Transverse colon (tissue), 4 donors: ENCODE results near the gene MYH7B. TPM values are rescaled to one million over a fixed set of nuclear protein-coding genes. Genes with fewer than 3 reads are reported as not detected.

Experiments used
- DNase-seq: peaks from one replicate; pipeline ENCODE4 v3.0.0-alpha.2; 2019
- H3K27ac ChIP-seq, 4 donors: fragments of 200-600 bp; sonication (generic); 2 replicates each; pipeline ENCODE4 v1.5.1; 2016 to 2018; ENCODE audit warnings: inconsistent platforms in 4 of 4
- H3K27me3 ChIP-seq: fragments of 200-600 bp; sonication (generic); 2 replicates; pipeline ENCODE4 v1.5.1; 2017; ENCODE audit warnings: inconsistent platforms
- H3K36me3 ChIP-seq, 4 donors: fragments of 200-600 bp; sonication (generic); 2 replicates each; pipeline ENCODE4 v1.5.1; 2017 to 2019; ENCODE audit warnings: inconsistent platforms in 4 of 4
- H3K4me1 ChIP-seq, 4 donors: fragments of 200-600 bp; sonication (generic); 2 replicates each; pipeline ENCODE4 v1.5.1; 2017 to 2020; ENCODE audit warnings: inconsistent platforms in 4 of 4
- H3K4me3 ChIP-seq, 4 donors: fragments of 200-600 bp; sonication (generic); 1 replicate in 1 of 4; 2 replicates in 3 of 4; pipeline versions ENCODE4 v1.5.1 to v1.6.1; 2017 to 2019; ENCODE audit warnings: inconsistent platforms in 4 of 4
- H3K9me3 ChIP-seq, 2 donors: fragments of 200-600 bp; sonication (generic); 2 replicates each; pipeline ENCODE4 v1.5.1; 2017 to 2019; ENCODE audit warnings: inconsistent platforms in 2 of 2
- EP300 ChIP-seq: sonication (generic); formaldehyde crosslinking; IDR thresholded peaks from one replicate; pipeline ENCODE4 v1.6.1; 2017; ENCODE audit warnings: antibody characterized with exemption, low read depth
- POLR2A ChIP-seq: fragments of 450-650 bp; IDR thresholded peaks from one replicate; pipeline ENCODE4 v1.6.1; 2016; ENCODE audit warnings: antibody characterized with exemption, mild to moderate bottlenecking, moderate library complexity
- POLR2AphosphoS5 ChIP-seq, 3 donors: sonication (generic); formaldehyde crosslinking; IDR thresholded peaks; one replicate each; pipeline ENCODE4 v1.6.1; 2016; ENCODE audit warnings: antibody characterized with exemption in 3 of 3
- WGBS, 2 donors: methylation state at CpG; one replicate each; pipeline ENCODE4 v1.1.5; 2018; ENCODE audit warnings: low coverage in 1 of 2; 5-methylcytosine and 5-hydroxymethylcytosine counted together
- in situ Hi-C, 4 donors: fragments of 200-750 bp; cut with MboI; loops; one replicate each; pipeline versions ENCODE4 v1.15.0 to v1.15.1; 2017; ENCODE audit warnings: low sequenced_read_pairs in 3 of 4, low pct_ligation_motif_present in 1 of 4, low pct_unique_long_range_greater_than_20kb in 1 of 4
- intact Hi-C: fragments of 100-400 bp; cut with DNase I; formaldehyde crosslinking; loops from one replicate; pipeline ENCODE4 v1.15.1; 2023; ENCODE audit warnings: low total_unique reads
- total RNA-seq, 4 donors: library from RNA; depleted of rRNA; stranded (reverse); fragments of >200 nt; gene quantifications; one replicate each; pipeline ENCODE4 v1.1.0, GENCODE V29; 2016
- TF ChIP-seq, protein P1 (sequence below), 5 experiments: fragments of 200-600 bp in 3 of 5; fragments of 450-650 bp in 2 of 5; sonication (generic) in 3 of 5; IDR thresholded peaks; 1 replicate in 2 of 5; 2 replicates in 3 of 5; pipeline ENCODE4 v1.5.1; 2016 to 2017; ENCODE audit warnings: antibody characterized with exemption in 5 of 5, inconsistent platforms in 3 of 5, mild to moderate bottlenecking in 2 of 5, moderate library complexity in 1 of 5

Gene MYH7B
- total RNA-seq, 4 donors from 2014 or later, result 0.20 to 0.75 (median 0.52) TPM

DNA sequence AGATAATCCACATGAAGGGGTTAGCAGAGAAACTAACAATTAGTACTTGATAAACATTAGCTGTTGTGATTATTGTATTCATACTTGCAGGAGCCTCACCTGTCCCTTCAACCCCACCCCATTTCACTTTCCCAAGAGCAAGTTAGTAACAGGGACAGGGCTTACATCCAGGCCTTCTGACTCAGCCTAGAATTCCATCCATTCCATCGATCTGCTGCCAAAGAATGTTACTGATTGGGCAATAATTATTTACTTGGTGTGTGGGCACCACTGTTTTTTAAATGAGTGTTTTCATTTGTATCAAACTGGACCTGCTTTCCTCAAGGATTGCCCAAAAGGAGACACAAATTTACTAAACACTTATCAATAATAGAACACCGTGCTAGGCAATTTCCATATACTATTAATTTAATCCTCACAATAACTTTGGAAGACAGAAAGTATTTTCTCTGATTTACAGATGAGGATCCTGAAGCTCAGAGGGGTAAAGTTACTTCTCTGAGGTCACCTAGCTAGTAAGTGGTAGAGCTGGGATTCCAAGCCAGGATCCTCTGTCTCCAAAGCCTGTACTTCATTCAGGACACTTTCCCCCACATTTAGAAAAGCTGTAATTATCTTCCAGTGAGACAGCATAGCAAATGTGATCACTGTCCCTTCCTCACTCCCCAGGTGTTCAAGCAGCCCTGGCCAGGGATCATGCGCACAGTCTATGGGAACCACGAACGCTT is 32.9 kb upstream of the MYH7B start:
- peaks cover 0 to 43% (median 18%) of the 10 kb centered on the region in 4 donors for H3K36me3 ChIP-seq
- H3K27me3 ChIP-seq, result no peaks in the 10 kb centered on the region
- intact Hi-C loops, result no loop called here
- 83 to 87% methylated on average over 1 to 5 of the region's 5 CpGs for WGBS, 2 donors
- in situ Hi-C loops, result no loop called here
- no peak for DNase-seq
- peaks cover 0 to 6% (median 2%) of the 10 kb centered on the region in 4 donors for H3K4me1 ChIP-seq
- H3K27ac ChIP-seq, result no peak overlapping the region
- no peaks in the 10 kb centered on the region for H3K9me3 ChIP-seq
- no peak overlapping the region for H3K4me3 ChIP-seq
- no peak for TF ChIP-seq EP300
- no peak for TF ChIP-seq POLR2A
- TF ChIP-seq POLR2AphosphoS5 (IDR thresholded peaks at IDR 0.05), result peak in 1 of 3 donors; percentile 16

DNA sequence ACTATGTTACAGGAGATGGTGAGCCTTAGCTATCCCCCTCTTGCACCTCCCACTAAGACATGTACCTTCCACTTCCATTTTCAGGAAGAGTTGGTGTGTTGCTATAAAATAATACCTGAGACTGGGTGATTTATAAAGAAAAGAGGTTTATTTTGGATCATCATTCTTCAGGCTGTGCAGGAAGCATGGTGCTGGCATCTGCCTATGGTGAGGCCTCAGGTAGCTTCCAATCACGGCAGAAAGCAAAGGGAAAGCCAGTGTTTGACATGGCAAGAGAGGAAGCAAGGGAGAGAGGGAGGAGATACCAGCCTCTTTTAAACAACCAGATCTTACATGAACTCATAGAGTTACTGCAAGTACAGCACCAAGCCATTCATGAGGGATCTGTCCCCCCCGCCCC is 32.3 kb upstream of the MYH7B start:
- no peak for DNase-seq
- Histone ChIP-seq H3K27ac (no peak overlapping the region), H3K36me3 (peaks cover 0 to 47% (median 18%) of the 10 kb centered on the region in 4 donors), H3K4me1 (no peaks in the 10 kb centered on the region), H3K9me3 (no peaks in the 10 kb centered on the region), H3K27me3 (no peaks in the 10 kb centered on the region), H3K4me3 (no peak overlapping the region)
- intact Hi-C loops, result no loop called here
- in situ Hi-C loops, result no loop called here
- TF ChIP-seq, protein P1, sequence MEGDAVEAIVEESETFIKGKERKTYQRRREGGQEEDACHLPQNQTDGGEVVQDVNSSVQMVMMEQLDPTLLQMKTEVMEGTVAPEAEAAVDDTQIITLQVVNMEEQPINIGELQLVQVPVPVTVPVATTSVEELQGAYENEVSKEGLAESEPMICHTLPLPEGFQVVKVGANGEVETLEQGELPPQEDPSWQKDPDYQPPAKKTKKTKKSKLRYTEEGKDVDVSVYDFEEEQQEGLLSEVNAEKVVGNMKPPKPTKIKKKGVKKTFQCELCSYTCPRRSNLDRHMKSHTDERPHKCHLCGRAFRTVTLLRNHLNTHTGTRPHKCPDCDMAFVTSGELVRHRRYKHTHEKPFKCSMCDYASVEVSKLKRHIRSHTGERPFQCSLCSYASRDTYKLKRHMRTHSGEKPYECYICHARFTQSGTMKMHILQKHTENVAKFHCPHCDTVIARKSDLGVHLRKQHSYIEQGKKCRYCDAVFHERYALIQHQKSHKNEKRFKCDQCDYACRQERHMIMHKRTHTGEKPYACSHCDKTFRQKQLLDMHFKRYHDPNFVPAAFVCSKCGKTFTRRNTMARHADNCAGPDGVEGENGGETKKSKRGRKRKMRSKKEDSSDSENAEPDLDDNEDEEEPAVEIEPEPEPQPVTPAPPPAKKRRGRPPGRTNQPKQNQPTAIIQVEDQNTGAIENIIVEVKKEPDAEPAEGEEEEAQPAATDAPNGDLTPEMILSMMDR (IDR thresholded peaks at IDR 0.05), result no peak
- no peak for TF ChIP-seq POLR2AphosphoS5 (IDR thresholded peaks at IDR 0.05)
- TF ChIP-seq EP300, result no peak
- TF ChIP-seq POLR2A, result no peak
- WGBS, 2 donors, result 86% methylated on average over 2 of the region's 2 CpGs; no CpG with 5 or more reads in 1 of the 2 donors

DNA sequence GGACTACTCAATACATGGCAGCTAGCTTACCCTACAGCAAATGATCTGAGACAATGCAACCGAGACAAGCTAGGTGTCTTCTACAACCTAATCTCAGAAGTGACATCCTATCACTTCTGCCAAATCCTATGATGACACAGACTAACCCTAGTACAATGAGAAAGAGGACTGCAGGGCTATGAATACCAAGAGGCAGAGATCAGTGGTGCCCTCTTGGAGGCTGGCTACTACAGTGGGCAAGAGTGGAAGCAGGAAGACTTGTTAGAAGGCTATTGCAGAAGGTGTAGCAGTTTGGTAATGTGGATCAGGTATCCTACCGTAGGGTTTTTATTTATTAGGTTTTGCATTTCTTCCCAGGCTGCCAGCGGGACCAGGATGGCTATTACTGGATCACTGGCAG is 30.3 kb upstream of the MYH7B start:
- no peaks in the 10 kb centered on the region for H3K4me1 ChIP-seq
- no peak for DNase-seq
- no peaks in the 10 kb centered on the region for H3K27me3 ChIP-seq
- H3K36me3 ChIP-seq, result peaks cover 0 to 47% (median 21%) of the 10 kb centered on the region in 4 donors
- in situ Hi-C loops, result no loop called here
- H3K27ac ChIP-seq, result no peak overlapping the region
- 90 to 94% methylated on average over 2 to 3 of the region's 3 CpGs for WGBS, 2 donors
- H3K4me3 ChIP-seq, result no peak overlapping the region
- TF ChIP-seq, protein P1 (IDR thresholded peaks at IDR 0.05), result no peak
- TF ChIP-seq POLR2A (no peak), POLR2AphosphoS5 (IDR thresholded peaks at IDR 0.05) (no peak), EP300 (no peak)
- intact Hi-C loops, result no loop called here
- no peaks in the 10 kb centered on the region for H3K9me3 ChIP-seq

DNA sequence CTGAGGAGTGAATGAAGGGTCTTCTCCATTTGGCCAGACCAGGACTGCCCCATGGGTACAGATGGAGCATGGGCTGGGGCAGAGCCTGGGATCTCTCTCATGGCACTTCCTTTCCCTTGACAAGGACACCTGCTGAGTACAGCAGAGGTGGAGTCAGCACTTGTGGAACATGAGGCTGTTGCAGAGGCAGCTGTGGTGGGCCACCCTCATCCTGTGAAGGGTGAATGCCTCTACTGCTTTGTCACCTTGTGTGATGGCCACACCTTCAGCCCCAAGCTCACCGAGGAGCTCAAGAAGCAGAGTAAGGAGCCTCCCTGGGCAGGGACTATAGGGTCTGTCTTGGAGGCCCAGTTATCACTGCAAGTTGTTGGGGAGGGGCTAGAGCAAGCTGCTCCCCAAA is 29.7 kb upstream of the MYH7B start:
- Histone ChIP-seq H3K9me3 (no peaks in the 10 kb centered on the region), H3K4me1 (no peaks in the 10 kb centered on the region), H3K27me3 (no peaks in the 10 kb centered on the region), H3K27ac (no peak overlapping the region), H3K36me3 (peaks cover 0 to 46% (median 18%) of the 10 kb centered on the region in 4 donors), H3K4me3 (no peak overlapping the region)
- no peak for DNase-seq
- intact Hi-C loops, result no loop called here
- 75% methylated on average over 1 of the region's 1 CpG; no CpG with 5 or more reads in 1 of the 2 donors for WGBS, 2 donors
- TF ChIP-seq, protein P1 (IDR thresholded peaks at IDR 0.05), result no peak
- in situ Hi-C loops, result no loop called here
